ENCODE measurements around the gene KIF2C. TPM values are rescaled to one million over a fixed set of nuclear protein-coding genes. Genes with fewer than 3 reads are reported as not detected.
"Not testable (repeated sequence)": the region's sequence is repeated elsewhere in the genome, so short reads cannot be mapped to it uniquely, and the experiment has no call there.

Gene KIF2C
- total RNA-seq, 2 experiments from 2014 or later, result 102 to 107 TPM

DNA sequence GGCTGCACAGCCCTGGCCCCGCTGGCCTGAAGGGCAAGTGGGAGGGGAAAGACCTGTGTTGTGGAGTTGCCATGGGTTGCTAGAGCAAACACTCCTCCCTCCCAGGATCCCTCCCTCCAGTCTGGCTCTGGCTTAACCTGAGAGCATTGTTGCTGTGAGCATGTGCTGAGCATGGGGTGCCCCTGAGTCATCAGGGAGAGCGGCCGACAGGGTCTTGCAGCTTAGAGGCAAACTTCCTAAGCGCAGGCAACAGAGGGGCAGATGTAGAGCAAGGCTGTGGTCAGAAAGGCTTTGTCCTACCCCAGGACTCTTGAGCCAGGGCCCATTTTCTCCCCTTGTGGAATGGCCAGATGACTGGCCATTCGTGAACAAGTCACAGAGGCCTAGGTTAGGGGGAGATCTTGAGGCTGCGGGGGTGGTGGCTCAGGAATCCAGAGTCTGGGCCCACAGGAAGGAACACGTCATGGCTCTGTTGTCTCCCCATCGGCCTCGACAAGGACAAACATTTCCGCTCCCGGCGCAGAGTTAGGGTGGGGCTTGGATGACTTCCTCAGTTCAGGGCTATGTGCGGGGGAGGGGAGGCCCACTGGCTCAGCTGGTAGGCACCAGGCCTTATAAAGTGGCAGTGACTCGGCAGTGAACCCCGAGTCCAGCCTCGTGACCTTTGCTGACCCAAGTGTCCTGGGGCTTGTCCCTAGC is 67.9 kb downstream of the KIF2C start:
- Mint-ChIP-seq H3K9me3 (ENCODE audit: low read depth) (no peaks in the 10 kb centered on the region), H3K27me3 (no peaks in the 10 kb centered on the region), H3K27ac (peak overlapping the region; percentile 99), H3K4me3 (peak overlapping the region; percentile 64), H3K4me1 (peaks cover 69% of the 10 kb centered on the region), H3K36me3 (peaks cover 30% of the 10 kb centered on the region)
- ATAC-seq (peak; percentile 56), DNase-seq (peak; percentile 97)
- CTCF ChIA-PET, result interaction anchor here (1.1 to 5.2 kb wide), 6 partner anchors 8 to 78 kb away, joined by 4 to 60 read pairs (median 8); partner anchors contain the start of gene PLK3

DNA sequence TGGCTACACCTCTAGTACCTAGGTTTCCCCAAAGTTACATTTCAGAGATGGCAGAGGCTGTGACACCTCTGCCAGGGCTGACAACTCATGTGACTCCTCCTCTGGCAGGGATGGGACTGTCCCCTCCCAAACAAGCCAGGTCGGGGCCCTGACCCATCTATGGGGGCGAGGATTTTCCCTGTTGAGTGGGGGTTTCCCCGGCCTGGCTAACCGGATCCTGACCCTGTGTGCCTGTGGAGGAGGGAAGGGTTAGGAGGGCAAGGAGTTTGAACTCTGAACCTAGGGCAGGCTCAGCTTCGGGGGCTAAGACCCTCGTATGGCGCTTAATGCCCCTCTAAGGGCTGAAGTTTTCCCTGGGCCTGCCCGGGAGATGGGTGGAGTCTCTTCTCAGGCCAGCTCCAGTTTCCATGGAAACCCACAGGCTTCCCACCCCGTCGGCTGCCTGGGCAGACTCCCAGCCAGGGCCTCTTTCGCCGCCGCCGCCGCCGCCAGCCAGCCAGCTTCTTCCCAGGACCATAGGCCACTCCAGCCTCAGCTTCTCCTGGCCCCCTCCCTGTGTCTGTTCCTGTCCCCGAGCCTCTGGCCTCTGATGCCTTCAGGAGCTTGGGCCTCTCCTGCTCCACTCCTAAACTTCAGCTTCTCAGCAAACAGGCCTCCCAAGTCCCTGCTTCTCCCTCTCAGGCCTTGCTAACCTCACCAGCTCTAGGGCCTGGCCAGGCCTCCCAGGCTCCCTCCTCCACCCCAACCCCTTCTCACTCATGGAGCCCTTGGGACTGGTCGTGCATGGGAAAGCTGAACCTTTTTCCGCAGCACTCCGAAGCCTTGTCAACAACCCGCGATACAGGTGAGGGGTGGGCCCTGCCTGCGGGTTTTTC is 68.7 kb downstream of the KIF2C start, which contains the start of gene BTBD19:
Gene BTBD19 (plus strand): TSS at position 461 of the 875 bp plus-strand sequence. CDS start 298 bp downstream, at position 759.
- DNase-seq (no peak), ATAC-seq (peak; percentile 12)
- Mint-ChIP-seq H3K9me3 (ENCODE audit: low read depth) (no peaks in the 10 kb centered on the region), H3K4me3 (peak within 1 kb of the TSS; percentile 64), H3K27me3 (no peaks in the 10 kb centered on the region), H3K36me3 (peaks cover 22% of the 10 kb centered on the region), H3K4me1 (peaks cover 61% of the 10 kb centered on the region), H3K27ac (peak within 1 kb of the TSS; percentile 99)
- CTCF ChIA-PET, result interaction anchor here (1.4 to 5.2 kb wide), 12 partner anchors 9 to 495 kb away, joined by 3 to 60 read pairs (median 10); partner anchors contain the start of genes PLK3 and RNU5D-1

DNA sequence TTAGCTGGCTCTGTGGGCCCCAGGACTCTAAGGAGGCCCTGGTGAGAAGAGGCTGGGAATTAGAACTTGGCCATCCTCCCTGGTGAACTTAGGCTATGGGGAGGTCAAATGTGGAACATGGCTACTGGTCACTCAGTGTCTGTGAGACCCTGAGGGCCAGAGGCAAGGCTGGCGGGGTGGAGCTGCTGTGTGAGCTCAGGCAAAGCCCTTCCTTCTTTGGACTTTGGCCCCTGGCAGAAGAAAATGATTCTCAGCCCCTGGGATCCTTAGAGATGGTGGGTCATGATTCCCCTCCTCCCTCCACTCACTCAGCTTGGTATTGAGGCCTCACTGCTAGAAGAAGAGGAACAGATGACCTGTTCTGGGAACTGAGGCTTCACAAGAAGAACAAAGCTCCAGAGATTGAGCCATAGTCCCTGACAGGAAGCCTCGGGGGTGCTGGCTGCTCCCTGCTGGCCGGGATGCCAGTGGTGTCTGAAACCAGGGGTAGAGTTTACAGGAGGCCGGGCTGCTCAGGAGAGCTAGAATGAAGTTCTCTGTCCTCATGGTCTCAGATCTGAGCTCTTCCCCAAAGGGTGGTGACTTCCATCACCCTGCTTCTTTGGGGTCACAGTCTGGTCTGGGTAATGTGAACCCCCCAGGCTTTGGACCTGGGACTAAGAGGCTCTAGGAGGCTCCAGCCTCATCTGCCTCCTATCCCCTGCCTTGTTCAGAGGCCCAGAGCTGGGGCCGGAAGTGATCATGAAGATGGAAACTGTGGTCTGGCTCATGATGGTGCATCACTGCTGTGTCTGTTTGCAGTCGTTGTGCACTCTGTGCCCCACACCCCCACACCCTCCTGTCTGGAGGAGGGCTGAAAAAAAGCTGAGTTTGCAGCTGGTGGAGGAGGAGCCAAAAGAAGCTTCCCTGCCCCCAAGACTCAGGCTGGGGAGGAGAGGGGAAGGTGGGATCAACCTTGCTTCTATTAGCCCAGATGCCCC is 69.6 kb downstream of the KIF2C start:
- Mint-ChIP-seq H3K4me1 (peaks cover 65% of the 10 kb centered on the region), H3K27ac (peak overlapping the region; percentile 99), H3K27me3 (no peaks in the 10 kb centered on the region), H3K4me3 (peak overlapping the region; percentile 50), H3K36me3 (peaks cover 18% of the 10 kb centered on the region), H3K9me3 (ENCODE audit: low read depth) (no peaks in the 10 kb centered on the region)
- ATAC-seq, result peak; percentile 69
- peak; percentile 97 for DNase-seq
- CTCF ChIA-PET, result interaction anchor here (1.4 to 5.2 kb wide), 10 partner anchors 10 to 494 kb away, joined by 3 to 60 read pairs (median 10); partner anchors contain the start of genes PLK3 and RNU5D-1

DNA sequence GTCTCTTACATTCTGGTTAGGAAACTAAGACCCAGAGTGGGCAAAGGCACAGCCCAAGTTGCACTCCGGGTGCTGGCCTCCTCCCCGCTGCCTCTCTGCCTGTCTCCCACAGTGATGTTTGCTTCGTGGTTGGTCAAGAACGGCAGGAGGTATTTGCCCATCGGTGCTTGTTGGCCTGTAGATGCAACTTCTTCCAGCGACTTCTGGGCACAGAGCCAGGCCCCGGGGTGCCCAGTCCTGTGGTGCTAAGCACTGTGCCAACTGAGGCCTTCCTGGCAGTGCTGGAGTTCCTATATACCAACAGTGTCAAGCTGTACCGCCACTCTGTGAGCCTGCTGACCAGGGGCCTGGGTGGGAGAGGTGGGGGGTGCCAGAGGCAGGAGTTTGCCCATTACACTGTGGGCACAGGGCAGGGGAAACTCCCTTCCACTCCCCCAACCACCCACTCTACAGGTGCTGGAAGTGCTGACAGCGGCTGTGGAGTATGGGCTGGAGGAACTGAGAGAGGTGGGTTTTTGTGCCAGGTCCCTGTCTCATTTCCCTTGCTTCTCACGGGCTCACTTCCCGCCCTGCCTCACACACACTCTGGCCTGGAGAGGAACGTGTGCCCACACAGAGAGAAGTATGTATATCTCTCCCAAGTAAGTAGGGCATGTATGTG is 70.6 kb downstream of the KIF2C start:
- peaks cover 16% of the 10 kb centered on the region for H3K36me3 Mint-ChIP-seq

DNA sequence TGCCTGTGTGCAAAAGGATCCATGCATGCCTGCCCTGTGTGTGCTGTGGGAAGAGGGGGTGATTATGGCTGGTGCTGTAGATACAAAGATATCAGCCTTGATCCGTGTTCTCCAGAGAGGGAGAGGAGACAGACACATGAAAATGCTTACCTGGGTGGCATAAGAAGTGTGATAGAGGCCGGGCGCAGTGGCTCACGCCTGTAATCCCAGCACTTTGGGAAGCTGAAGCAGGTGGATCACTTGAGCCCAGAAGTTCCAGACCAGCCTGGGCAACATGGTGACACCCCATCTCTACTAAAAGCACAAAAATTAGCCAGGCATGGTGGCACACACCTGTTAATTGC is 71.1 kb downstream of the KIF2C start:
- CTCF ChIA-PET, result interaction anchor here (0.7 to 3.5 kb wide), 2 partner anchors 10 to 11 kb away, joined by 5 to 60 read pairs; partner anchors contain the start of gene PLK3
- H3K36me3 Mint-ChIP-seq, result peaks cover 12% of the 10 kb centered on the region

More for the DNA sequence above, 70.6 kb downstream of the KIF2C start:
- Mint-ChIP-seq H3K9me3 (ENCODE audit: low read depth) (no peaks in the 10 kb centered on the region), H3K27me3 (no peaks in the 10 kb centered on the region), H3K4me3 (no peak overlapping the region), H3K4me1 (peaks cover 69% of the 10 kb centered on the region), H3K27ac (peak overlapping the region; percentile 99)
- ATAC-seq (no peak), DNase-seq (no peak)
- CTCF ChIA-PET, result interaction anchor here (0.7 to 5.2 kb wide), 11 partner anchors 10 to 493 kb away, joined by 3 to 60 read pairs (median 10); partner anchors contain the start of genes PLK3 and RNU5D-1

DNA sequence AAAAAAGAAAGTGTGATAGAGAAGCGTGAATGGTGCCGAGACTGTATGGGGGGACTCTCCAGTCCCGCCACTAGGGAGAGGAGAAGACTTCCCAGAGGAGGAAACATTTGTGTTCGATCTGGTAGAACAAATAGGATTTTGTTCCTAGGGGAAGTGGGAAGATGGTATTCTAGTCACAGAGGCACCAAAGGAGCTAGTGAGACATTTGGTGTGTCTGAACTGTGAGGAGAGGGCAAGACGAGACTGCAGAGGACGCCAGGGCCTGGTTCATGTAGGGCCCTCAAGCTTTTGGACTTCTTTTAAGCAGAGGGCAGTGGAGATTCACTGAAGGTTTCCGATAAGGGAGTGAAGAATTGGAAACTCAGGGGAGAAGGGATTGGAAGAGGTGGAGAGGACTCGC is 71.6 kb downstream of the KIF2C start:
- ATAC-seq (no peak), DNase-seq (no peak)
- CTCF ChIA-PET, result interaction anchor here (0.7 to 1.3 kb wide), 2 partner anchors 9 to 20 kb away, joined by 3 to 5 read pairs; no protein-coding TSS in a partner anchor
- H3K4me1 Mint-ChIP-seq, result peaks cover 66% of the 10 kb centered on the region
- H3K27ac Mint-ChIP-seq, result peak overlapping the region; percentile 99
- peaks cover 10% of the 10 kb centered on the region for H3K36me3 Mint-ChIP-seq
- no peak overlapping the region for H3K4me3 Mint-ChIP-seq
- H3K9me3 Mint-ChIP-seq (ENCODE audit: low read depth), result no peaks in the 10 kb centered on the region
- H3K27me3 Mint-ChIP-seq, result no peaks in the 10 kb centered on the region

More for the DNA sequence above, 71.1 kb downstream of the KIF2C start:
- Mint-ChIP-seq H3K27ac (peak overlapping the region; percentile 99), H3K4me1 (peaks cover 66% of the 10 kb centered on the region)
- DNase-seq; H3K4me3 Mint-ChIP-seq; ATAC-seq; H3K9me3 Mint-ChIP-seq (ENCODE audit: low read depth); H3K27me3 Mint-ChIP-seq: not testable (repeated sequence)

DNA sequence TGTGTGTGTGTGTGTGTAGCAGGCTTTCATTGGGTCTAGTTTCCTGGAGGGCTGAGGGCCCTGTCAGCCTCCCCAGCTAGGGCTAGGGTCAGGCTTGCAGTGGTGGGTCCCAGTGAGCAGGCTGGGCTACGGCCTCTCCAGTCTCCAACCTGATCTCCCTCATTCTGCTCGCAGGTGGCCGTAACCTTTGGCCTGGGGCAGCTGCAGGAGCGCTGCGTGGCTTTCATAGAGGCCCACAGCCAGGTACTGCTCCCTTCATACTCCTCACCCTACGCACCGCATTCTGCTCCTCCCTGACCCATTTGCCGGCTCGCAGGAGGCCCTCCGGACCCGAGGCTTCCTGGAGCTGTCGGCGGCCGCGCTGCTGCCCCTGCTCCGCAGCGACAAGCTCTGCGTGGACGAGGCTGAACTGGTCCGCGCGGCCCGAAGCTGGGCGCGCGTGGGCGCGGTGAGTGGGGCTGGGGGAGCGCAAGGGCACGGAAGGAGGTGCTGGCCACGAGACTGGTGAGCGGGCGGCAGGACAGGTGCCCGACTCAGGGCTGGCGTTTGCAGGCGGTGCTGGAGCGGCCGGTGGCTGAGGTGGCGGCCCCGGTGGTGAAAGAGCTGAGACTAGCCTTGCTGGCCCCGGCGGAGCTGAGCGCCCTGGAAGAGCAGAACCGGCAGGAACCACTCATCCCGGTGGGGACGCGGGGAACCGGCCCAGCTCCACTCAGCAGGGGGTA is 73.3 kb downstream of the KIF2C start:
- H3K27me3 Mint-ChIP-seq, result no peaks in the 10 kb centered on the region
- H3K9me3 Mint-ChIP-seq (ENCODE audit: low read depth), result no peaks in the 10 kb centered on the region
- ATAC-seq (no peak), DNase-seq (no peak)
- peak overlapping the region; percentile 90 for H3K4me3 Mint-ChIP-seq
- peaks cover 3% of the 10 kb centered on the region for H3K36me3 Mint-ChIP-seq
- H3K27ac Mint-ChIP-seq, result peak overlapping the region; percentile 22
- CTCF ChIA-PET, result interaction anchor here (1.0 to 4.3 kb wide), 10 partner anchors 13 to 91 kb away, joined by 3 to 42 read pairs (median 8); partner anchors contain the start of genes PLK3 and RNU5D-1
- H3K4me1 Mint-ChIP-seq, result peaks cover 56% of the 10 kb centered on the region

DNA sequence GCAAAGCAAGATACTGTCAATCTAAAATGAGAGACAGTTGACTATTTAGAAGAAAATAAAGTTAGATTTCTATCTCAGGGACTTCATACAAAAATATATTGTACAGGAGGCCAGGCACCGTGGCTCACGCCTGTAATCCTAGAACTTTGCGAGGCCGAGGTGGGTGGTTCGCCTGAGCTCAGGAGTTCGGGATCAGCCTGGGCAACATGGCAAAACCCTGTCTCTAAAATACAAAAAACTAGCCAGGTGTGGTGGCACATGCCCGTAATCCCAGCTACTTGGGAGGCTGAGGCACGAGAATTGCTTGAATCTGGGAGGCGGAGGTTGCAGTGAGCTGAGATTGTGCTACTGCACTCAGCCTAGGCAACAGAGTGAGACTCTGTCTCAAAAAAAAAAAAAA is 76.3 kb downstream of the KIF2C start:
- H3K36me3 Mint-ChIP-seq; DNase-seq; H3K9me3 Mint-ChIP-seq (ENCODE audit: low read depth); H3K27me3 Mint-ChIP-seq; H3K4me3 Mint-ChIP-seq; ATAC-seq; H3K27ac Mint-ChIP-seq: not testable (repeated sequence)
- peaks cover 50% of the 10 kb centered on the region for H3K4me1 Mint-ChIP-seq
- CTCF ChIA-PET, result interaction anchor here (1.3 to 4.3 kb wide), 3 partner anchors 16 to 85 kb away, joined by 5 to 42 read pairs (median 18); partner anchors contain the start of genes PLK3 and RNU5D-1

DNA sequence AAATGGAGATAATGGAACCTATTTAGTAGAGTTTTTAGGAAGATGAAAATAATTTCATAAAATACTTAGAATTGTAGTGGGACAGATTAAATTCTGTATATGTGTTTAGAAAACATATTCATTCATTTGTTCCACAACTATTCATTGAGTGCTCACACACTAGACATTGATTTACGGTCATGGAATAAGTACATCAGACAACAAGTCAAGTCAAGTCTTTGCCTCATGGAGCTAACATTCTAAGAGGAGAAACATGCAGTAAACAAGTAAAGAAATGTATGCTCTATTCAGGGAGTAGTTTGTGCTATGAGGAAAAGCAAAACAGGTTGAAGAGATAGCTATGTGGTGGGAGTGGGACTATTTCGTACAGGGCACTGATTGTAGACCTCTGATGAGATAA is 77.7 kb downstream of the KIF2C start:
- DNase-seq (no peak), ATAC-seq (no peak)
- CTCF ChIA-PET, result interaction anchor here (1.1 to 6.3 kb wide), 5 partner anchors 10 to 86 kb away, joined by 3 to 62 read pairs (median 7); partner anchors contain the start of genes BEST4, BTBD19, DYNLT4 and PLK3
- Mint-ChIP-seq H3K27ac (peak overlapping the region; percentile 6), H3K4me3 (peak overlapping the region; percentile 6), H3K9me3 (ENCODE audit: low read depth) (no peaks in the 10 kb centered on the region), H3K27me3 (no peaks in the 10 kb centered on the region), H3K36me3 (peaks cover 3% of the 10 kb centered on the region), H3K4me1 (peaks cover 44% of the 10 kb centered on the region)
